BJ (cell line): ENCODE data around the gene GATM. TPM values are rescaled to one million over a fixed set of nuclear protein-coding genes. Genes with fewer than 3 reads are reported as not detected.

ENCODE experiments used
- CTCF ChIA-PET: fragments of 350-600 bp; formaldehyde crosslinking; extraction: SDS; loops from one replicate; lab custom pipeline; 2021; ENCODE audit warnings: antibody characterized with exemption, inconsistent platforms; lab: Yijun Ruan, JAX
- POLR2A ChIA-PET: fragments of 300-600 bp; sonication (Branson Sonifier 250); formaldehyde crosslinking; extraction: SDS; loops from one replicate; lab custom pipeline; 2021; ENCODE audit warnings: antibody characterized with exemption; lab: Charles Lee
- DNase-seq: peaks from one replicate; pipeline ENCODE4 v3.0.0-alpha.2; 2011; ENCODE audit warnings: low read depth
- H3K27me3 ChIP-seq: 2 replicates; pipeline ENCODE4 v1.6.0; 2011; ENCODE audit warnings: low read length; ENCODE audit not compliant: control insufficient read depth, insufficient read depth
- H3K36me3 ChIP-seq: 2 replicates; pipeline ENCODE4 v1.5.1; 2011; ENCODE audit warnings: low read length; ENCODE audit not compliant: control insufficient read depth, insufficient read depth
- H3K4me3 ChIP-seq: 2 replicates; pipeline ENCODE4 v1.5.1; 2011; ENCODE audit warnings: low read depth, mild to moderate bottlenecking, control low read depth, low read length
- CTCF ChIP-seq: IDR thresholded peaks from 2 replicates; pipeline ENCODE4 v1.5.1; 2011; ENCODE audit warnings: low read depth, mild to moderate bottlenecking, control low read depth, inconsistent platforms, low read length, moderate library complexity; ENCODE audit not compliant: insufficient read depth
- polyA plus RNA-seq: library from polyadenylated mRNA; depleted of rRNA; stranded (reverse); fragments of >200 nt; gene quantifications from 2 replicates; pipeline ENCODE4 v1.2.3, GENCODE V29; 2011

The GATM gene
- polyA plus RNA-seq, 1 experiment = 0.10 TPM

- ChIA-PET CTCF (no interaction called here), POLR2A (no interaction called here)
- no peak for TF ChIP-seq CTCF
- no peaks in the 10 kb centered on the region for H3K27me3 ChIP-seq
- H3K36me3 ChIP-seq = no peaks in the 10 kb centered on the region
- no peak for DNase-seq
- no peak overlapping the region for H3K4me3 ChIP-seq
Observed at GRCh38 chr15:45364271-45364670, 14.1 kb downstream of the GATM start.

GRCh38 chr15:45363801-45364200 lies 14.5 kb downstream of the GATM start:
- H3K36me3 ChIP-seq = no peaks in the 10 kb centered on the region
- H3K27me3 ChIP-seq = no peaks in the 10 kb centered on the region
- POLR2A ChIA-PET = no interaction called here
- CTCF ChIA-PET = interaction anchor here (1.0 kb wide), 1 partner anchor 13 kb away, joined by 3 read pairs; no protein-coding TSS in a partner anchor
- no peak for DNase-seq
- no peak for TF ChIP-seq CTCF
- no peak overlapping the region for H3K4me3 ChIP-seq

- Histone ChIP-seq H3K27me3 (no peaks in the 10 kb centered on the region), H3K36me3 (no peaks in the 10 kb centered on the region), H3K4me3 (no peak overlapping the region)
- TF ChIP-seq CTCF = no peak
- ChIA-PET CTCF (interaction anchor here (1.0 kb wide), 1 partner anchor 14 kb away, joined by 3 read pairs; no protein-coding TSS in a partner anchor), POLR2A (no interaction called here)
- DNase-seq = no peak
Observed at GRCh38 chr15:45363334-45363733, 15.0 kb downstream of the GATM start.

GRCh38 chr15:45362419-45362818 lies 15.9 kb downstream of the GATM start:
- TF ChIP-seq CTCF = no peak
- CTCF ChIA-PET = no interaction called here
- no peak for DNase-seq
- no peak overlapping the region for H3K4me3 ChIP-seq
- POLR2A ChIA-PET = no interaction called here
- H3K36me3 ChIP-seq = no peaks in the 10 kb centered on the region
- no peaks in the 10 kb centered on the region for H3K27me3 ChIP-seq

- ChIA-PET CTCF (no interaction called here), POLR2A (no interaction called here)
- H3K36me3 ChIP-seq = no peaks in the 10 kb centered on the region
- H3K4me3 ChIP-seq = no peak overlapping the region
- no peak for TF ChIP-seq CTCF
- DNase-seq = no peak
- no peaks in the 10 kb centered on the region for H3K27me3 ChIP-seq
Observed at GRCh38 chr15:45361878-45362277, 16.5 kb downstream of the GATM start.
